SH-SY5Y (cell line): ENCODE results near the gene PAX2.

ENCODE experiments used
- GATA2 ChIP-seq: IDR thresholded peaks from 2 replicates; pipeline ENCODE4 v1.6.1; 2011; ENCODE audit warnings: mild to moderate bottlenecking, low read depth, low read length
- GATA3 ChIP-seq: IDR thresholded peaks from 2 replicates; pipeline ENCODE4 v1.6.1; 2011; ENCODE audit warnings: low read depth, mild to moderate bottlenecking, low read length, moderate library complexity

PAX2 gene

DNA sequence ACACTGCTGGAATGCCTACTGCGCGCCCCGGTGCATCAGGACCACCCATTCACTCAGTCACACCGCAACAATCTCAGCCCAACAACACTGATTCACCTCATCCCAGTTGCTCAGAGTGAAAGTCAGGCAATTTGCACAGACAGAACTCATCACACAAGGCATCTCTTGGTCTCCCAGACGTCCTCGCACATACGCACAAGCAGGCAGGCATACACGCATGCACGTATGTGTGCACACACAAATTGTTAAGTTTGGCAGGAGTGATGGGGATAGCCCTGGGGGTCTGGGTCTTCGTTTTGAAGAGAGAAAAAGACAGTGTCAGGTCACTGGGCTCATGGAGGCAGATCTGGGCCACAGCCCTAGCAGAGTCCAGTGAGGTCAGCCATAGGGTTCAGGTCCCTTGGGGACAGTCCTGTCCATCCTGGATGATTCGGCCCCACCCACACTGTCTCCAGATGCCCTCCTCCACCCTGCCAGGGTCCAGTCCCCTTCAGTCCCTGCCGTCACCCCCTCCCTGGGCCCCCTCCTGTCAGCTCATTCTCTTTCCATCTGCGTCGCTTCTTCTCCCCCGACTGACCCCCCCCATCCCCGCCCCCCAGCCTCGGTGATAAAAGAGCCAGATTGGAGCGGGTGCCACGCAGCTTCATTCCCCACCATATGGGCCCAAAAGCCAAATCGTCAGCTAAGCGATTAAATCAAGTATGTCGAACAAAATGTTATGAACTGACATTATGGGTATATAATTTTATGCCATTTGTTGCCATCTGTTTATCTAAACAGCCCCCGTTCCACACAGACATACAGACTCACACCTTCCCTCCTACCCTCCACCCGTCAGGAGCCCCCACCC, 118.9 kb downstream of the PAX2 start:
- TF ChIP-seq GATA3 (no peak), GATA2 (no peak)

DNA sequence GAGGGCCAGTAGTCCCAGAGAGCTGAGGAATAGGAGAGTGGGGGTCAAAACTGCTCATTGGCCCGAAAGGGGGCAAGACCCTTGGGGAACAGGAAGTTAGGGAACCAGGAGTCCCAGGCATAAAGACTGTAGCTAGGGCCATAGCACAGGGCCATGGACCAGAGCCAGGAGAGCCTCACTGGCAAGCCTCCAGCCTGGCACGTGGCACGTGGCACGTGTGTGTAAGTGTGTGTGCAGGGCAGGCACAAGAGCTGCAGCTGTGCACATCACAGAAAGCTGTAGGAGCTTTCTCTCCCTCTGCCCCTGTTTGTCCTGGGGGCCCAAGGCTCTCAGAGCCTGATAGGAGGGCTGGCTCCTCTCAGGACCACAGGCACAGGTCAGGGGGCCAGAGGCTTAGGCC, 119.6 kb downstream of the PAX2 start:
- TF ChIP-seq GATA3, result no peak
- TF ChIP-seq GATA2, result no peak

DNA sequence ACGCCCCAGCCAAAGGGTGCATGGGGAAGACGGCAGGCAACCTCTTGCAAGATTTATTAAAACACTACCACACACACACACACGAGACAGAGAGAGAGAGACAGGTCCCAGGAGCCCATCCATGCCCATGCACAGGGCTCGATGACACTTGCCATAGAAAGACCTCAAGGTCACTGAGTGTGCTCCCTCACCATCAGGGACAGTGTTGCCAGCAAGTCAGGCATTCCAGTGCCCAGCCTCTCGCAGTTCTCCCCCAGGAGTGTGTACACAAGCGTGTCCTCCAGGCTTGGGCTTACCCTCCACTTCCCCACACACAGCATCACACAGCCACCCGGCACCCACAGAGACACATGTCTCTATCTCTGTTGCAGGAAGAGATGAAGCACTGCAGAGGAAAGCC, 120.6 kb downstream of the PAX2 start:
- TF ChIP-seq GATA2 (no peak), GATA3 (no peak)

DNA sequence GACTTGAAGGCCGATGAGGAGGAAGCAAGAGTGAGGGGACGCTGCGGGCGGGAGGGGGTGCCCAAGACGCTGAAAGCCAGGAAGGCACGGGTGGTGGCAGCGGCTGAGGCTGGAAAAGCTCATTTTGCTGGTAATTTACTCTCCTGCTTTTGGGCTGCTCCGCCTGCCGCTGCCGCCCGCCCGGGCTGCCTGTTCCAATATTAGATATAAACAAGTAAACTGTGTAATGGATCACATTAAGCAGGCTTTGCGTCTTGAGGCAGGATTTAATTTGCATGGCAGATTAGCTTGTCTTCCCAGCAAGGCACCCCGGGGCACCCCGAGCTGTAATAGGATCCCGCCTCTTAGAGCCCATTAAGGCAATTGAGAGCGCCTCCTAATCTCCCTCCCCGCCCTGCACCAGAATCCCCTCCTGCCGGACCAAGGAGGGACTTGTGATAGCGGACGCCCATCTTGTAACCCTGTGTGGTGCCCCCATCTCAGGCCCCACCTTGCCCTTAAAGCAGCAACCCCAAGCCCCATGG, 121.3 kb downstream of the PAX2 start:
- TF ChIP-seq GATA3 (no peak), GATA2 (no peak)

DNA sequence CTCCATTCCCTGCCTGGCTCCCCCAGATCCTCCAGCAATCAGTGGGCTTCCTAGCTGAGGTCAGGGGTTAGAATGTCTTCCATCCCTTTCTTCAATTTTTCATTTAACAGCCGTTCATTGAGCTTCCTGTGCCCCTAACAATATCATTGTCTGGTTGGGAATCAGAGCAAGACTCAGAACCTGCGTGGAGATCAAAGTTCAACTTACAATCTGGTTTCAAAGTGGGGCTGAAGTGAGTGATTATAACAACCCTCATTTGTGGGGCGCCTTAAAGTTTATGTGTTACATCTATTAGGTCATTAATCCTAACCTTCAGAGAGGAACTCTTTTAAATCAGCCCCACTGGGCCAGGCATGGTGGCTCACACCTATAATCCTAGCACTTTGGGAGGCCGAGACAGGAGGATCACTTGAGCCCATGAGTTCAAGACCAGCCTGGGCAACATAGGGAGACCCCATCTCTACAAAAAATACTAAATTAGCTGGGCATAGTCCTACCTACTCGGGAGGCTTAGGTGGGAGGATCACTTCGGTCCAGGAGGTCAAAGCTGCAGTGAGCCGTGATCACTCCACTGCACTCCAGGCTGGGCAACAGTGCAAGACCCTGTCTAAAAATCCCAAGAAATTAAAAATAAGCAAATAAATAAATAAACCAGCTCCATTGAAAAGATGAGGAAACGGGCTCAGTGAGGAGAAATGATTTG, 122.0 kb downstream of the PAX2 start:
- TF ChIP-seq GATA3, result no peak
- TF ChIP-seq GATA2, result no peak

DNA sequence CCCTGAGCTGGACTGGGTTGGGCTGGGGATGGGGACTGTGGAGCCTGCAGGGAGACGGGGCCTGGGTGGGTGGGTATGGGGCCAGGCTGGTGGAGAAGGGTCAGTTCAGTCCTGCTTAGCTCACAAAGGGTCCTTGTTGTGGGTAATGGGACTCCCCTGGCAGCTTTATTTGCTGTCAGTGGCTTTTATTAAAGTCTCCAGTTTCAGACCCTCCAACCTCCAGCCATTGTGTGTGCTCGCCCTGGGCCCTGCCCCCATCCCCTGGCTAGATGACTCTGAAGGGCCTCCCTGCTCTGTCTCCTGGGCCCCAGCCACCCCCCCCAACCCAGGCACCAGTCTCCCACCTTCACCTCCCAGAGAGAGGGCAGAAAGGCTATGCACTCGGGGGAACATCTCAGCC, 123.0 kb downstream of the PAX2 start:
- TF ChIP-seq GATA3, result no peak
- no peak for TF ChIP-seq GATA2

DNA sequence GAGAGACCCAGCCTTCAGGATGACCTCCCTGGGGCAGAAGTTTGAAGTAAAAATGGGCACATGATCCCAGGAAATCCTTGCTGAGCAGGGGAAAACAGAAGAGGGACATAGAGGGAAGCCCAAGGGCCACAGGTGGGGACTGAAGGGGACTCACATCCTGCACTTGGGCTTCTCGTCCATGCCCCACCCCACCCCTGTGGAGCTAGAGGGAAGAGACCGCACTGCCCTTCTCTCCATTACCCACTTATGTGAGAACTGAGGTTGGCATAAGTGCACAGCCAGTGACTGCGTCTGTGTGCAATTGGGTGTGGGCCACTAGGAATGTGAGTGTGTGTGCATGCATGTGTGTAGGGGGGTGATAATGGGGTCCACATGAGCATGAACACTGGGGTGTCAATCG, 124.0 kb downstream of the PAX2 start:
- TF ChIP-seq GATA3, result no peak
- no peak for TF ChIP-seq GATA2

DNA sequence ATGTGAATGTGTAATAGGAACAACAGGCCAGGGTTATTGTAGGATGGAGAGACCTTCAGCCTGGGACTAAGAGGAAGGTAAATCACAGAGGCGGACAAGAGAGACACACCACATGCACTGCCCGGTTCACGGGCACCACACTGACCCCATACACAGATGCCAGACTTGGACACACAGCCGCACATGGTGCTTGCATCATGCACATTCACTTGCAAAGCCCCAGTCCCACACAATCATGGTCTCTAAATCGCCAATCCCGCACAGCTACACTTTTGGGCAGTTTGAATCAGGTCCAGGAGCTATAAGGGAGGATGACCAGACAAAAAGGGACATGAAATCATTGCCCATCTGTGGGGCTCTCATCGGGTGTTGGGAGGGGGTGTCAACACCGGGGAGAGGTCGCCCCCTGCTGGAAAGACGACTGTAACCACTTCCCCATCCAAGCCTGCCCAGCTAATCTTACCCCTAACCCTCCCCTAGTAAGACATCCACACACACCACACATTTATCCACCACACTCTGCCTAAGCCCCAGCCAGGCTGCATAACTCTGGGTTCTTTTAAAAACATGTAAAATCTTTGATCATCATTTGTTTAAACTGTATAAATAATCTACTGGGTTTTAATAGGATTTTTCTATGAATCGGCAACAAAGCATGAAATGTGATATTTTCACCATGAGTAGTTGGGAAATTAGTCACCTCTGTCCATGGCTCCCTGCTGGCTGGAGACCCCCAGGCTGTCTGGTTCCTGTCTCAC, 126.8 kb downstream of the PAX2 start:
- TF ChIP-seq GATA2 (no peak), GATA3 (no peak)

DNA sequence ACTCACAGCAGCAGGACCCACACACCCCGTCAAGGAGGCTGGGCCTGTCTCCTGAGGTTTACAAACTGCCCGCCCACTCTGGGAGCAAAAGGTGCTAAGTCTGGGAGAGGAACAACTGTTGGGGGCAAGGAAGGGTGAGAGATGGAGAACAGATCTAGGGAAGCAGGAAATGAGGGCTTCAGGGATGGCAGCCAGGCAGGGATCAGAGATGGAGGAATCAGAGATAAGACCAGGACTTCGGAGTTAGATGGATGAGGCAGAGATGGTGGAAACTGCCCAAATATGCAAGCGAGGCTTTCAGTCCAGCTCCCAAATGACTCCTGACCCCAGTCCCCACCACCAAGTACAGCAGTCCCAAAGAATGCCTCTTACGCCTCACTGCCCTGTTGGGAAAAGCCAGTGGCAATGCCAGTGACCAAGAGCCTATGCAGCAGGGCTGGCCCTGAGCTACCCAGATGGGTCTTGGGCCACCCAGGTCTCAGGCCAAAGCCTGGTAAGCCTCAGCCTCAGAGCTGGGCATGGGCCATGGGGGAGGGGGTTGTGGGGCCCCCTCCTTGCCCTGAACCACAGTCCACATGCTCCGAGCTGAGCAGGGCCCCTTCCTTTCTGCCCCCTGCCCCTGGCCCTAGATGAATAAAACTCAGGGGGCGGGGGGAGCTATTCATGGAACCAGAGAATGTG, 127.9 kb downstream of the PAX2 start:
- TF ChIP-seq GATA2 (no peak), GATA3 (no peak)

DNA sequence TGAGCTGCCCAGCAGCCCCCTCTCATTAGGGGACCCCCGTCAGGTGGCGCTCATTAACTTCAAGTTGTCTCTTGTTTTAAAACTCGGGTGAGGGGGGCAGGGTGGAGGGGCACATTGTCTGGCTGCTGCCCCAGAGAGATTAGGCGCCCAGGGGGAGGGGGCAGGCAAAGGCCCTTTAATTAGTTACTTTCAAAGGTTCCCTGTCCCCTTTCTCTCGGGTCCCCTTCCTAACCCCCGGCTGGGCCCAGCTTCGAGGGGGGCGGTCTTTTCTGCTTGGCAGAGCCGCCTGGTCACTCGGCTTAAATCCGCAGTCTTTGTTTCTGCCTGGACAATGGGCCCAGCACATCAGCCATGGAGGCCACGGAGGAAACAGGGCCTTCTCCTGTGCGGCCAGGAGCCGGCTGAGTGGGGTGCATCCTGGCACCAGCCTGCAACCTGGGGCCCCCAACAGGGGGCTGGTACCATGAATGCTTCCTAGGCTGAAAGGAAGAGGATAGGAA, 128.5 kb downstream of the PAX2 start:
- TF ChIP-seq GATA2, result no peak
- TF ChIP-seq GATA3, result no peak

DNA sequence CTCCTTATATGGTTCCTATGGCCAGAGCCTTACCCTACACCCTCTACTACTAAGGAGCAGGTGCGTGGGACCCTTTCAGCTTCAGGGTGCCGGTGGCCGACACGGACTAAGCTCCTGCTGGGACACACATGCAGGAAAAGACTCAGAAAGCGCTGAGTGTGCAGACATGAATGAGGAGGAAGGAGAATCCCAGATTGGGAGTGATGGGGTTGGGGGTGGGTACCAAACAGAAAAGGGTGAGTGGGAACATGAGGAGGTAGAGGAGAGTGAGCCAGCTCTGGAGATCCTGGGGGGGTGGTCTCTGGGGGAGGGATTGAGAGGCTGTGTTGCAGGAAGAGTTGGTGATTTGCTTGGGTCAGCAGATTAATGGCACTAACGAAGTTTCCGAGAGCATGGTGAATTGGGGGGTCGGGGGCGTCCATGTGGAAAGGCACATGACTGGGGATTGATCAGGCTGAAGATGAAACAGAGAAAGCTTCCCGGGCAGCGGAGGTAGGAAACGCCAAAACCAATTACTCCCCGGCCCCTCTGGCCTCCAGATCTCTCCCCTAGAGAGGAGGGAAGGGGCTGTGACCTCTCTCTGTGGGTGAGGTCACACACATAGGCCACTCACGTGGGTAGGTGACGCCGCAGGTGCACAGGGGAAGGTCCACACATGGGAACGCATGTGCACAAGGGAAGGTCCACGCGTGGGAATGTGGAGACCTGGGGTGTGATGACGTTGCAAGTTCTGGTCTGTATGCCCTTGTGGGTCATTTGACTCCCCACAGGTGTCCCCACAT, 129.5 kb downstream of the PAX2 start:
- TF ChIP-seq GATA2 (no peak), GATA3 (no peak)

DNA sequence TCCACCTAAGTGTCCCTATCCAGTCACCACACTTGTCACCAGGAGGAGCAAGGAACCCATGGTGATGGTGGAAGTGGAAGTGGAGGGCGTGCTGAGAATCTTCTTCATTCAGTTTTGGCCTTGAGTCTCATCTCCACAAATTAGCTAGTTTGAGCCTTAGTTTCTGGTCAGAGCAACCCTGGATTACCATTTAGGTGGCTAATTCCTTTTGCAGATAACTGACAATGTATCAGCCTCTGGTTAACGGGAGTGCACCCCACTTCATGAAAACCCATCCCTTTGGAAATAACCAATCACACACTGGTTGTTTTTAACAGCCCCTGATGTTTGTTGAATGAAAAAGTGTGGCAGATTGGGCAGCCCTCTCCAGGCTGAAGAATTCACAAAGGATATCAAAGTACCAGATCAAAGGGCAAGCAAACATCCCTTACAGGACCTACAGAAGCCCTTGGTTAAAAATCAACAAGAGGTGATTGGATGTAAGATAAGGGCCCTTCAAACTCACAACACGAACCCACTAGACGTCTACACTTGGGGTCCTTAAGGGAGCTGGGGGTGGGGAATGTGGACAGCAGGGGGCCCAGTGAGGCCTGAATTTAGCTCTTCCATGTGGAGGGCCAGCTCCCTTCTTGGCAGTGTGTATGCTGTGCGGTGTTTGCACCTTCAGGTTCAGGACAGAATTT, 130.2 kb downstream of the PAX2 start:
- TF ChIP-seq GATA2 (no peak), GATA3 (no peak)
